Esophagus (tissue), 2 donors: Measurements from ENCODE around the gene NAPA. TPM values are rescaled to one million over a fixed set of nuclear protein-coding genes. Genes with fewer than 3 reads are reported as not detected.

Experiments
- H3K27ac ChIP-seq, 2 donors: one replicate each; pipeline ENCODE4 v1.5.1; 2013; ENCODE audit warnings: low read depth in 2 of 2, mild to moderate bottlenecking in 2 of 2, inconsistent platforms in 1 of 2, low read length in 1 of 2, moderate library complexity in 1 of 2
- H3K27me3 ChIP-seq, 2 donors: one replicate each; pipeline ENCODE4 v1.6.1; 2013; ENCODE audit warnings: low read length in 2 of 2, control low read depth in 1 of 2, mild to moderate bottlenecking in 1 of 2; ENCODE audit not compliant: insufficient read depth in 2 of 2, control insufficient read depth in 1 of 2
- H3K36me3 ChIP-seq, 2 donors: one replicate each; pipeline ENCODE4 v1.6.1; 2013; ENCODE audit warnings: low read length in 1 of 2; ENCODE audit not compliant: control insufficient read depth in 2 of 2, insufficient read depth in 2 of 2
- H3K4me1 ChIP-seq, 2 donors: one replicate each; pipeline ENCODE4 v1.6.1; 2013; ENCODE audit warnings: low read length in 1 of 2; ENCODE audit not compliant: control insufficient read depth in 2 of 2, insufficient read depth in 2 of 2
- H3K4me3 ChIP-seq, 2 donors: one replicate each; pipeline ENCODE4 v1.5.1; 2013; ENCODE audit warnings: low read length in 2 of 2, mild to moderate bottlenecking in 2 of 2, low read depth in 1 of 2, moderate library complexity in 1 of 2
- H3K9me3 ChIP-seq, 2 donors: one replicate each; pipeline ENCODE4 v1.6.1; 2013; ENCODE audit warnings: mild to moderate bottlenecking in 2 of 2, low read depth in 1 of 2, low read length in 1 of 2, moderate library complexity in 1 of 2; ENCODE audit not compliant: control insufficient read depth in 2 of 2, insufficient read depth in 1 of 2
- WGBS, 2 donors: extraction: QIAGEN DNeasy Blood & Tissue Kit; methylation state at CpG; one replicate each; pipeline ENCODE4 v1.1.7; 2013; 5-methylcytosine and 5-hydroxymethylcytosine counted together
- polyA plus RNA-seq, 2 donors: library from polyadenylated mRNA; stranded (reverse); fragments of 200-250 nt; gene quantifications; one replicate each; pipeline ENCODE4 v1.2.3, GENCODE V29; 2013
- donor health status: healthy with polysubstance abuse.
- donor health status: Bipolar disorder and iron deficiency.

The NAPA gene
- polyA plus RNA-seq = 100 to 1,000 TPM; 106 to 110 TPM

DNA sequence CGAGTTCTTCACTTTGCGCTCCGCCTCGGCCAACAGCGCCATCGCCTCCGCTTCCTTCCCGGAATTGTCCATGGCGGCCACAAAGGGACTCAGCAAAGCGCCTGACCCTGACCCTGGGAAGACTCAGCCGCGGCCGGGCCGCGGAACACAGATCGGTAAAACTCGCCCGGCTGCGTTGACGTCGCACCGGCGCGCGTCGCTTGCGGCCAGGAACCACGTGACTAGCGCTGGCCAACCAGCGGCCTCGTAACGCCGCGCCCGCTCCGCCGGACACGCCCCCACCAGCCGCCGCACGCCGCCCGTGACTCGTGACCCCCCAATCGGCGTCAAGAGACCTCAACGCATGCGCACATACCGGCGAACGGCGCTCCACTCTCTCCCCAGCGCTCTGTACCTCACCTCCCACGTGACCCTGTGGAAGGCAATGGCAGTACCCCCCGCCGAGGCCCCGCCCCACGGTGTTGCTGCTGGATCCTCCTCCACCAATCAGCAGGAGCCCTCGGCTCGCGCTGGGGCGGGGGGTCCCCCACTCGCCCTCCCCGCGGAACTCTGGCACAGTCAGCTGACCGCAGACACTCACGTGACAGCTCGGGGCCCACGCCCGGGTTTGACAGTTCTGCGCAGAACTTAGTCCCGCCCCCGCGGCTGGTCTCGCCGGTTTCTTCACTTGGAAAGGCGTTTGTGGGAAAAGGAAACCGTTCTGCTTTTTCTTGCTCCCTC, at the start of gene NAPA:
Gene NAPA, minus strand, starts transcription at position 195 of the 720 bp plus-strand sequence. Its CDS starts 123 bp downstream, at position 72.
- Histone ChIP-seq H3K4me1 (peaks cover 14 to 26% of the 10 kb centered on the region in 2 donors), H3K36me3 (no peaks in the 10 kb centered on the region)
- 1% methylated on average over 64 to 78 of the region's 78 CpGs for WGBS, 2 donors

DNA sequence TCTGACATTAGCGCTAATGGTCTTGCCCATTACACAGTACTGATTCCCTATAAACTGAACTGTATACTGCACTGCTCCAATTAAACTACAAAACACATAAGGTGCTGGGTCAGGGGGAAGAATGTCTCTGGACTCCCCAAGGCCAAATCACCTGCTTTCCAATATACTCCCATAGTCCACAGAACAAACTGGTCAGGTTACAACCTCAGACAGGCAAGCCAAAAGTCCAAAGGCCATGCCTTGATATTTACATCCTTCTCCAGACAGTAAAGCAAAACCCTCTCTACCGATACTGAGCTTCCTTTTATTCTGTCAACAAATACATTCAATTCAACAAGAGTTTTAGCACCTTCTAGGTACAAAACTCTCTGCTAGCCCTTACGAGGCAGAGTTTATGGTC, 49.2 kb upstream of the NAPA start:
- no peaks in the 10 kb centered on the region for H3K36me3 ChIP-seq
- H3K27ac ChIP-seq = no peak overlapping the region
- no peaks in the 10 kb centered on the region for H3K4me1 ChIP-seq
- H3K9me3 ChIP-seq = no peaks in the 10 kb centered on the region
- H3K27me3 ChIP-seq = no peaks in the 10 kb centered on the region
- 73 to 83% methylated on average over 3 of the region's 3 CpGs for WGBS, 2 donors
- H3K4me3 ChIP-seq = no peak overlapping the region

More for the DNA sequence above, at the start of gene NAPA:
- H3K27me3 ChIP-seq = no peaks in the 10 kb centered on the region
- H3K4me3 ChIP-seq = peak within 1 kb of the TSS; percentile 98 to 100
- H3K9me3 ChIP-seq = no peaks in the 10 kb centered on the region
- H3K27ac ChIP-seq = peak within 1 kb of the TSS; percentile 98 to 99

DNA sequence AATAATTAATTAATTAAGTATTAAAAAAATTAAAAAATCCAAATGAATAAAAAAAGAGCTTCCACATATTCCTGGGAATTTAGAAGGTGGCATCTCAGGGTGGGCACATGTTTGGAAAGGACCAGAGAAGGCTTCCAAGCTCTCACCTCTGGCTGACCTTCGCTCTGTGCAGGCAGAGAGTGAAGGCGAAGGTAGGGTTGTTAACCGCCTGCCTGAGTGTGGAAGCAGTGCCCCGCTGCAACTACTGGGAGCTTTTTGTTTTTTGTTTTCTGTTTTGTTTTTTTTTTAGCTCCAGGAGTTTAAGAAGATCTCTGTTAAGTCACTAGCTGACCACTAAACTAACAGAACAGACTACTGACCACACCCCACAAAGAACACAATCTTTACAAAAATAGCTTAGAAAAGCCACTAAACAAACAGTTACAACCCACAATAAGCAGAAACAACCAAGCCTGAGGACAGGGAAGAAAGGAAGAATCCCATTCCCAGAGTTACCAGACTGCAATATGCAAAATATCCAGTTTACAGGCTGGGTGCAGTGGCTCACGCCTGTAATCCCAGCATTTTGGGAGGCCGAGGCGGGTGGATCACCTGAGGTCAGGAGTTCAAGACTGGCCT, 46.7 kb upstream of the NAPA start:
- H3K27me3 ChIP-seq = no peaks in the 10 kb centered on the region
- no peak overlapping the region for H3K27ac ChIP-seq
- H3K4me3 ChIP-seq = no peak overlapping the region
- H3K4me1 ChIP-seq = no peaks in the 10 kb centered on the region
- no peaks in the 10 kb centered on the region for H3K9me3 ChIP-seq
- H3K36me3 ChIP-seq = no peaks in the 10 kb centered on the region
- 87 to 91% methylated on average over 7 of the region's 7 CpGs for WGBS, 2 donors

DNA sequence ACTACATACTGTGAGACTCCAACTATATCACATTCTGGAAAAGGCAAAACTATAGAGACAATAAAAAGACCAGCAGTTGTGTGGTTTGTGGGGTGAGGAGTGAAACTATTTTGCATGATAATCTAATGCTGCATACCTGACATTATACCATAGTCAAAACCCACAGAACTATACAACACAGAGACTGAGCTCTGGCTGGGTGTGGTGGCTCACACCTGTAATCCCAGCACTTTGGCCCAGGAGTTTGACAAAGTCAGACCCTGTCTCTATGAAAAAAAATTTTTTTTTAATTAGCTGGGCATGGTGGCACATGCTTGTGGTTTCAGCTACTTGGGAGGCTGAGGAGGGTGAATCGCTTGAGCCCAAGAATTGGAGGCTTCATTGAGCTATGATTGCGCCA, 46.1 kb upstream of the NAPA start:
- Histone ChIP-seq H3K4me1 (no peaks in the 10 kb centered on the region), H3K9me3 (no peaks in the 10 kb centered on the region), H3K27ac (no peak overlapping the region), H3K27me3 (no peaks in the 10 kb centered on the region), H3K36me3 (no peaks in the 10 kb centered on the region), H3K4me3 (no peak overlapping the region)
- 67 to 70% methylated on average over 2 of the region's 2 CpGs for WGBS, 2 donors

DNA sequence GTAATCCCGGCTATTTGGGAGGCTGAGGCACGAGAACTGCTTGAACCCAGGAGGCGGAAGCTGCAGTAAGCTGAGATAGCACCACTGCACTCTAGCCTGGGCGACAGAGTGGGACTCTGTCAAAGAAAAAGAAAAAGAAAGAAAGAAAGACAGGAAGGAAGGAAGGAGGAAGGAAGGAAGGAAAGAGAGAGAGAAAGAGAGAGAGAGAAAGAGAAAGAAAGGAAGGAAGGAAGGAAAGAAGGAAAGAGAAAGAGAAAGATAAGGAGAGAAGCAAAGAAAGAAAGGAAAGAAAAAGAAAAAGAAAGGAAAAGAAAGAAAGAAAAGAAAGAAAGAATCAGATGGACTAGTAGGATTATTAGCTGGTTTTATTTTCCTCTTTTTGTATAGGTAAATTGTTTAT, 35.3 kb upstream of the NAPA start:
- H3K27me3 ChIP-seq = peaks cover 0 to 6% of the 10 kb centered on the region in 2 donors
- H3K36me3 ChIP-seq = no peaks in the 10 kb centered on the region
- H3K27ac ChIP-seq = no peak overlapping the region
- H3K9me3 ChIP-seq = no peaks in the 10 kb centered on the region
- no peak overlapping the region for H3K4me3 ChIP-seq
- peaks cover 0 to 10% of the 10 kb centered on the region in 2 donors for H3K4me1 ChIP-seq
- WGBS, 2 donors = 84 to 86% methylated on average over 4 of the region's 4 CpGs

DNA sequence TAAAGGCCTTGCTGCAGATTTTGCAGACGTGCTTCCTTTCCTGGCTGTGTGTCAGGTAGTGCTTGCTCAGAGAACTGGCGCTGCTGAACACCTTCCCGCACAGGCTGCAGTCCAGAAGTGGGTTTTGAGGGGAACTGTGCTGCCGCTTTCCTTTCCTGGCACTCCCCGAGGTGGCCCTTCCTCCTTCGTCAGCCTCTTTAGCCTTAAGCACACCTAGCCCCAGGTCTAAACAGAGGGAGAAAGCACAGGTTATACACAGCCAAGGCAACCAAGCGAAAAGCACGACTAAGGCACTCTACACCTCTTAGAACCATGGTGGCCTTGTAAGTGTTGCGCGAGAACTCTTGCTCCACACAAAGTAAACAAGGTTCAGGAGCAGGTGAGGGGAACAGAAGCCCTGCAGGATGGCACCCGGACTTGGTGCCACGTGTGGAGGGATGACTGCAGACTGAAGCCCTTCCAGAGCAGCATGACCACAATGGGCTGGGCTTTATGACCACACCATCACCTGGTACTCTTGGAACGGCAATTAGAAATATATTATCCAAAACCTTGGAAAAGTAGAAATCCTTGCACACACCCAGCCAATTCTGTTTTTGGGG, 34.5 kb upstream of the NAPA start:
- Histone ChIP-seq H3K4me1 (peaks cover 0 to 12% of the 10 kb centered on the region in 2 donors), H3K27ac (no peak overlapping the region), H3K9me3 (no peaks in the 10 kb centered on the region), H3K36me3 (no peaks in the 10 kb centered on the region), H3K4me3 (no peak overlapping the region), H3K27me3 (peaks cover 0 to 7% of the 10 kb centered on the region in 2 donors)
- 77 to 78% methylated on average over 13 of the region's 13 CpGs for WGBS, 2 donors

DNA sequence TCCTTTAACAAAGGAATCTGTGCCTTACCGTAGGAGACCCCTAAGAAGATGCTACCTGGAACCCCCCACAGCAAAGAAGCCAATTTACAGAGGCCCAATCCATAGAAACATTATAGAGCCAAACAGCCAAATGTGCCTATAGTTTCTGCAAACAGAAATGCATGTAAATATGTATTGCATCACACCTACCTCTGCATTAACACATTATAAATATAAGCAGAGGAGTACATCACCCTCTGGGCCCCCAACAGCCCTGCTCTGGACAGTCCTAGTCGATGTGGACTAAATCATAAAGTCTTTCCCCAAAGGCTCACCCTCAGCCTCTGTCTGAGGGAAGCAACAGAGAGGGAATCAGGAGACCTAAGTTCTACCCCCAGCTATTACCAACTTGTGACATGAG, 32.3 kb upstream of the NAPA start:
- WGBS, 2 donors = 85 to 88% methylated on average over 2 of the region's 2 CpGs
- peaks cover 0 to 7% of the 10 kb centered on the region in 2 donors for H3K27me3 ChIP-seq

DNA sequence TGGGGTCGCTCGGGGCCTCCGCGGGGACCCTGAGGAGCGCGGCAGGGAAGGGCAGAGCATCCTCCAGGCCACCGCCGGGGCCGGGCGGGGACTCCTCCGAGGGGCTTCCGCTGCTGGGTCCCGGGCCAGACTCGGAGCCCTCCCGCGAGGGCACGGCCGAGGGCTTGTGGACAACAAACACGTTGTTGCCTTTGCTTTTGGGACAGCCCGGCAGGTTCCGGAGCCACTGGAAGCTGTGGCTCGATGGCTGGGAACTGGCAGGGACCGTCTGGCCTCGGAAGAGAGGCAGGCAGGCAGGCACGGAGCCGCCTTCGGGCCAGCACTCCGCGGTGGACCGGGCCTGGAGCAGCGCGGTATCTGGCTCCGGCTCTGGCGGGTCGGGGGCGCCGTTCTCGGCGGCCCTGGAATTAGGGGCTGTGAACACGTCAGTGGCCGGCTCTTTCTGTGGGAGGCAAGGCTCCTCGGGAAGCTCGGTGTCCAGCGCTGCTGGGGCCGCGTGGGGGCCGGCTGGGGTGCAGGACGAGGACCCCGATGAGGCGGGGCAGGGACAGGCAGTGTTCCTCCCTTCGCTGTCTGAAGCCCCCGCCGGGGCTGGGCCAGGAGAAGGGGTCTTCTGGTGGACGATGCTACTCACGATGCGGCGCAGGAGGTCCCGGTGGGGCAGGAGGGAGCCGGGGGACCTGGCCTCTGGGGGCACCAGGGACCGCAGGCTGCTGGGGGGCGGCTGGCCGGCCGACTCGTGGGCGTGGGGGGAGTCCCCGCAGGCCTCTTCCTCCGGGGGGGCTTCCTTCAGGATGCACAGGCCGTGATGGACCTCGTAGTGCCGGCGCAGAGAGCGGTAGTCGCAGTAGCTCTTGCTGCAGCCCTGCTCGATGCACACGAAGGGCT, 30.4 kb upstream of the NAPA start:
- Histone ChIP-seq H3K36me3 (no peaks in the 10 kb centered on the region), H3K4me3 (no peak overlapping the region), H3K9me3 (no peaks in the 10 kb centered on the region), H3K4me1 (peaks cover 0 to 14% of the 10 kb centered on the region in 2 donors), H3K27ac (no peak overlapping the region), H3K27me3 (peaks cover 0 to 7% of the 10 kb centered on the region in 2 donors)
- 31 to 34% methylated on average over 68 to 75 of the region's 75 CpGs for WGBS, 2 donors

More for the DNA sequence above, 32.3 kb upstream of the NAPA start:
- peaks cover 0 to 12% of the 10 kb centered on the region in 2 donors for H3K4me1 ChIP-seq
- H3K27ac ChIP-seq = no peak overlapping the region
- H3K36me3 ChIP-seq = no peaks in the 10 kb centered on the region
- no peaks in the 10 kb centered on the region for H3K9me3 ChIP-seq
- H3K4me3 ChIP-seq = no peak overlapping the region

DNA sequence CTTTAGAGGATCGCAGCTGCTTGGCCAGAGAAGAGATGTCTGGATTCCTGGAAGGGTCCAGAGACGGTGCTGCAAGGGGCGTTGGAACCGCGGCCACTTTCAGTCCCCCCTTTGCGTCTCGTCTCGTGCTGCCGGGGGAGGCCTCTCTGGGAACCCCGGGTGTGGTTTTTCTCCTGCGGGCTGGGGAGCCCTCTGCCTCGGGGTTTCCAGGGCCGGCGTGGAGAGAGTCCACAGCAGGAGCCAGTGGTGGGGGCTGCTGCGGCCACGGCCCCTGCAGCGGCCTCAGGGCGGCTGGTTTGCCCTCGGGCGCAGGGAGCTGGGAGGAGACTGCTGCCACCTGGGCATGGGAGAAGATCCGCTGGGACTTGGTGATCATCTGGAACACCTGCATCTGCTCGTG, 29.6 kb upstream of the NAPA start:
- H3K9me3 ChIP-seq = no peaks in the 10 kb centered on the region
- WGBS, 2 donors = 82 to 86% methylated on average over 22 of the region's 22 CpGs
- H3K36me3 ChIP-seq = no peaks in the 10 kb centered on the region
- peaks cover 0 to 13% of the 10 kb centered on the region in 2 donors for H3K4me1 ChIP-seq
- H3K4me3 ChIP-seq = no peak overlapping the region
- no peak overlapping the region for H3K27ac ChIP-seq
- peaks cover 0 to 7% of the 10 kb centered on the region in 2 donors for H3K27me3 ChIP-seq
